ENCODE results near the gene PPP4R3A. TPM values are rescaled to one million over a fixed set of nuclear protein-coding genes. Genes with fewer than 3 reads are reported as not detected.
"Not testable (repeated sequence)": the region's sequence is repeated elsewhere in the genome, so short reads cannot be mapped to it uniquely, and the experiment has no call there.

Gene PPP4R3A
- total RNA-seq, 2 donors from 2014 or later: 95.2 to 96.6 TPM

GRCh38 chr14:91410771-91411536 lies 99.2 kb downstream of the PPP4R3A start:
- H3K4me1 ChIP-seq (ENCODE audit: control insufficient read depth, insufficient read depth, low read length): peaks cover 6% of the 10 kb centered on the region
- no peak overlapping the region for H3K4me3 ChIP-seq (ENCODE audit: low read length)
- Mint-ChIP-seq H3K27me3 (ENCODE audit: insufficient read depth) (no peaks in the 10 kb centered on the region), H3K36me3 (ENCODE audit: low read depth) (peaks cover 55% of the 10 kb centered on the region), H3K27ac (peak overlapping the region; percentile 44), H3K4me1 (peaks cover 35% of the 10 kb centered on the region), H3K9me3 (no peaks in the 10 kb centered on the region), H3K4me3 (no peak overlapping the region)
- WGBS, 2 experiments (ENCODE audit: insufficient coverage in 1 of 2, insufficient read length in 1 of 2): 92% methylated on average over 12 of the region's 12 CpGs
- no peaks in the 10 kb centered on the region for H3K9me3 ChIP-seq (ENCODE audit: control insufficient read depth, low read length)
- peak overlapping the region; percentile 77 for H3K27ac ChIP-seq (ENCODE audit: low read depth, low read length)
- no peak for TF ChIP-seq CTCF (conservative IDR thresholded peaks at IDR 0.05)
- DNase-seq: no peak
- peaks cover 14% of the 10 kb centered on the region for H3K36me3 ChIP-seq (ENCODE audit: control insufficient read depth, insufficient read depth, low read length)
- H3K9ac ChIP-seq (ENCODE audit: extremely low read depth, low read length, poor library complexity, severe bottlenecking): no peak overlapping the region
- H3K27me3 ChIP-seq (ENCODE audit: control insufficient read depth, insufficient read depth, low read length, poor library complexity, severe bottlenecking): no peaks in the 10 kb centered on the region

GRCh38 chr14:91409928-91410718 lies 100.0 kb downstream of the PPP4R3A start:
- H3K36me3 Mint-ChIP-seq (ENCODE audit: low read depth): peaks cover 52% of the 10 kb centered on the region
- H3K4me1 ChIP-seq (ENCODE audit: control insufficient read depth, insufficient read depth, low read length): peaks cover 5% of the 10 kb centered on the region
- no peak overlapping the region for H3K27ac Mint-ChIP-seq
- no peak for TF ChIP-seq CTCF (conservative IDR thresholded peaks at IDR 0.05)
- peak overlapping the region; percentile 77 for H3K27ac ChIP-seq (ENCODE audit: low read depth, low read length)
- H3K9ac ChIP-seq (ENCODE audit: extremely low read depth, low read length, poor library complexity, severe bottlenecking): no peak overlapping the region
- WGBS, 2 experiments (ENCODE audit: insufficient coverage in 1 of 2, insufficient read length in 1 of 2): 74 to 80% methylated on average over 7 to 8 of the region's 8 CpGs
- H3K4me1 Mint-ChIP-seq: peaks cover 30% of the 10 kb centered on the region
- H3K27me3 ChIP-seq (ENCODE audit: control insufficient read depth, insufficient read depth, low read length, poor library complexity, severe bottlenecking): no peaks in the 10 kb centered on the region
- H3K4me3 ChIP-seq (ENCODE audit: low read length): no peak overlapping the region
- no peak for DNase-seq
- H3K36me3 ChIP-seq (ENCODE audit: control insufficient read depth, insufficient read depth, low read length): peaks cover 14% of the 10 kb centered on the region
- no peaks in the 10 kb centered on the region for H3K27me3 Mint-ChIP-seq (ENCODE audit: insufficient read depth)
- no peaks in the 10 kb centered on the region for H3K9me3 ChIP-seq (ENCODE audit: control insufficient read depth, low read length)
- H3K9me3 Mint-ChIP-seq: no peaks in the 10 kb centered on the region
- no peak overlapping the region for H3K4me3 Mint-ChIP-seq

GRCh38 chr14:91409240-91409639 lies 100.9 kb downstream of the PPP4R3A start:
- H3K4me1 ChIP-seq (ENCODE audit: control insufficient read depth, insufficient read depth, low read length); H3K9ac ChIP-seq (ENCODE audit: extremely low read depth, low read length, poor library complexity, severe bottlenecking); H3K9me3 Mint-ChIP-seq; H3K4me3 Mint-ChIP-seq; H3K27me3 ChIP-seq (ENCODE audit: control insufficient read depth, insufficient read depth, low read length, poor library complexity, severe bottlenecking); H3K27ac ChIP-seq (ENCODE audit: low read depth, low read length); H3K27me3 Mint-ChIP-seq (ENCODE audit: insufficient read depth); H3K9me3 ChIP-seq (ENCODE audit: control insufficient read depth, low read length); DNase-seq; H3K27ac Mint-ChIP-seq; H3K4me3 ChIP-seq (ENCODE audit: low read length): not testable (repeated sequence)
- WGBS, 2 experiments (ENCODE audit: insufficient coverage in 1 of 2, insufficient read length in 1 of 2): 94 to 96% methylated on average over 3 to 6 of the region's 6 CpGs
- Mint-ChIP-seq H3K36me3 (ENCODE audit: low read depth) (peaks cover 48% of the 10 kb centered on the region), H3K4me1 (peaks cover 25% of the 10 kb centered on the region)
- H3K36me3 ChIP-seq (ENCODE audit: control insufficient read depth, insufficient read depth, low read length): peaks cover 14% of the 10 kb centered on the region

Other genes with a start within 250 kb of the PPP4R3A start
- 10 to 100 TPM; 50.0 to 50.5 TPM for gene CCDC88C, start 92.5 kb downstream of the PPP4R3A start, total RNA-seq
- under 1 TPM in 1 of 2 donors, not detected in 1; 0.64 TPM for gene CATSPERB, start 221.8 kb upstream of the PPP4R3A start, total RNA-seq

Data from endodermal cell (in vitro differentiated cells).